GM19035 (cell line): Measurements from ENCODE around the gene NUP37.
"Not testable (repeated sequence)": the region's sequence is repeated elsewhere in the genome, so short reads cannot be mapped to it uniquely, and the experiment has no call there.

Experiments used
- ATAC-seq: cut with Tn5 transposase; IDR thresholded peaks from one replicate; pipeline ENCODE4 v1.9.1; 2021; ENCODE audit not compliant: unreplicated experiment

NUP37 gene, protein sequence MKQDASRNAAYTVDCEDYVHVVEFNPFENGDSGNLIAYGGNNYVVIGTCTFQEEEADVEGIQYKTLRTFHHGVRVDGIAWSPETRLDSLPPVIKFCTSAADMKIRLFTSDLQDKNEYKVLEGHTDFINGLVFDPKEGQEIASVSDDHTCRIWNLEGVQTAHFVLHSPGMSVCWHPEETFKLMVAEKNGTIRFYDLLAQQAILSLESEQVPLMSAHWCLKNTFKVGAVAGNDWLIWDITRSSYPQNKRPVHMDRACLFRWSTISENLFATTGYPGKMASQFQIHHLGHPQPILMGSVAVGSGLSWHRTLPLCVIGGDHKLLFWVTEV

GRCh38 chr12:102119674-102120563 lies at the start of gene NUP37, which contains the start of gene PARPBP:
Gene NUP37, minus strand, starts transcription at chr12:102120114. Its CDS starts 1,596 bp downstream, at chr12:102118518.
Gene PARPBP, plus strand, starts transcription at chr12:102120183. Its CDS starts 3,706 bp downstream, at chr12:102123889.
- ATAC-seq, result peak; percentile 96

DNA sequence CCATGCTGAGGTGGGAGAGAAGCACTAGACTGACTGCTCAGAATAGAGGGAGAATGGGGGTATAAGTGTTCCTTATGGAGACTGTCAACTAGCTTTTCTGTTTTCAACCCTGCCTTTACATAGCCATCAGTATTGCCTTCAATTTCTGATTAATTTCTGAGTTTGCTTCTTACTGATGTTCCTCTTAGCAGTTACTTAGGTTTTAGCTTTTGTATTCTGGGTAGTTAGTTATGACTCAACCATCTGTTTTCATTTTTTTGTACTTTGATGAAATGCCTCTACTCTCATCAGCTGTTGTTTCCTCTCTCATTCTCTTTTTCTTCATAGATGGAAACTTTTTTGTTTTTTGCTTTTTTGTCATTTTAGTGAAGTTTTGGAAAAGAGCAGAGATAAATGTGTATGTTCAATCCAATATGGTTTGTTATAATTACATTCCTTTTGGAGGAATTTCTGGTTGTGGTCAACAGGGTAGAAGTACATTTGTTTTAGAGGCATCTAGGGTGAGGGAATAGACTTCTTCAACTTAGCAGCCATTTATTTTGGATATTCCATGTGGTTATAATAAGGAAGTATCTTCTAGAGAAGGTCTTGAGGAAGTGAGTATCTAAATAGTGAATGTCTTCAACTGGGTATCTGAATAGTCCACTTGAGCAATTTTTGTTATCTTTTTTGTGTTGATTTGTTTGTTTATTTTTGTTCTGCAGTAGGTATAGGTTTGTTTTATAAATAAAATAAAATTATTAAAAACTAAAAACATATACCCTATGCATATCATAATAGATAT lies 48.1 kb upstream of the NUP37 start:
- ATAC-seq, result peak; percentile 62

DNA sequence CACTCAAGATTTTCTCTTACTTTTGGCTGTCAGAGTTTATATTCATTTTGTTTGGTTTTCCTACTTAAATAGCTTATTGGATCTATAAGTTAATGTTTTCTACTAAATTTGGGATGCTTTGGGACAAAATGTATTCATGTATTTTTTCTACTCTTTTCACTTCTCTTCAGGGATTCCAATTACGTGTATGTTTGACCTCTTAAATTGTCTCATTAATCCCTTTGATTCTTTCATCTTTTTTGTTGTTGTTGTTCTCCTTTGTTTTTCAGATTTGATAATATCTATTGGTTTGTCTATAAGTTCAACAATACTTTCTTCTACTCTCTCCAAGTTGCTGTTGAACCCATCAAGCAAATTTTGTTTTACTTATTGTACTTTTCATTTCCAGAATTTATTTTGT lies 43.5 kb upstream of the NUP37 start:
- ATAC-seq, result no peak

DNA sequence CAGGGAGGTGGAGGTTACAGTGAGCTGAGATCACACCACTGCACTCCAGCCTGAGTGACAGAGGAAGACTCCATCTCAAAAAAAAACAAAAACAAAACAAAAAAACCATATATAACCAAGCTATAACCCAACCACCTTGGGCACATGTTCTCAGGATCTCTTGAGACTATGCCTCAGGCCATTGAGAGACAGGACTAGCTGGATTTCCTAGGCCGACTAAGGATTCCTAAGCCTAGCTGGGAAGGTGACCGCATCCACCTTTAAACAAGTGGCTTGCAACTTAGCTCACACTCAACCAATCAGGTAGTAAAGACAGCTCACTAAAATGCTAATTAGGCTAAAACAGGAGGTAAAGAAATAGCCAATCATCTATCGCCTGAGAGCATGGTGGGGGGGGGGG lies 35.3 kb upstream of the NUP37 start:
- ATAC-seq, result not testable (repeated sequence)

DNA sequence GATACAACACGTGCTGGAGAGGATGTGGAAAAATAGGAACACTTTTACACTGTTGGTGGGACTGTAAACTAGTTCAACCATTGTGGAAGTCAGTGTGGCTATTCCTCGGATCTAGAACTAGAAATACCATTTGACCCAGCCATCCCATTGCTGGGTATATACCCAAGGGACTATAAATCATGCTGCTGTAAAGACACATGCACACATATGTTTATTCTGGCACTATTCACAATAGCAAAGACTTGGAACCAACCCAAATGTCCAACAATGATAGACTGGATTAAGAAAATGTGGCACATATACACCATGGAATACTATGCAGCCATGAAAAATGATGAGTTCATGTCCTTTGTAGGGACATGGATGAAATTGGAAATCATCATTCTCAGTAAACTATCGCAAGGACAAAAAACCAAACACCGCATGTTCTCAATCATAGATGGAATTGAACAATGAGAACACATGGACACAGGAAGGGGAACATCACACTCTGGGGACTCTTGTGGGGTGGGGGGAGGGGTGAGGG lies 27.2 kb upstream of the NUP37 start:
- not testable (repeated sequence) for ATAC-seq

- ATAC-seq, result no peak
These were observed 24.3 kb upstream of the NUP37 start for GRCh38 chr12:102144221-102144620.

DNA sequence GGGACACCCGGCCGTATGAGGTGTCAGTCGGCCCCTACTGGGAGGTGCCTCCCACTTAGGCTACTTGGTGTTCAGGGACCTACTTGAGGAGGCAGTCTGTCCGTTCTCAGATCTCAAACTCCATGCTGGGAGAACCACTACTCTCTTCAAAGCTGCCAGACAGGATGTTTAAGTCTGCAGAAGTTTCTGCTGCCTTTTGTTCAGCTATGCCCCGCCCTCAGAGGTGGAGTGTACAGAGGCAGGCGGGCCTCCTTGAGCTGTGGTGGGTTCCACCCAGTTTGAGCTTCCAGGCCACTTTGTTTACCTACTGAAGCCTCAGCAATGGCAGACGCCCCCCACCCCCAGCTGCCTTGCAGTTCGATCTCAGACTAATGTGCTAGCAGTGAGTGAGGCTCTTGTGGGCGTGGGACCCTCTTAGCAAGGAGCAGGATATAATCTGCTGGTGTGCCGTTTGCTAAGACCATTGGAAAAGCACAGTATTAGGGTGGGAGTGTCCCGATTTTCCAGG lies 23.0 kb upstream of the NUP37 start:
- ATAC-seq, result not testable (repeated sequence)

GRCh38 chr12:102137619-102138018 lies 17.7 kb upstream of the NUP37 start:
- not testable (repeated sequence) for ATAC-seq

- ATAC-seq, result not testable (repeated sequence)
These were observed 11.5 kb upstream of the NUP37 start for GRCh38 chr12:102131442-102131841.

DNA sequence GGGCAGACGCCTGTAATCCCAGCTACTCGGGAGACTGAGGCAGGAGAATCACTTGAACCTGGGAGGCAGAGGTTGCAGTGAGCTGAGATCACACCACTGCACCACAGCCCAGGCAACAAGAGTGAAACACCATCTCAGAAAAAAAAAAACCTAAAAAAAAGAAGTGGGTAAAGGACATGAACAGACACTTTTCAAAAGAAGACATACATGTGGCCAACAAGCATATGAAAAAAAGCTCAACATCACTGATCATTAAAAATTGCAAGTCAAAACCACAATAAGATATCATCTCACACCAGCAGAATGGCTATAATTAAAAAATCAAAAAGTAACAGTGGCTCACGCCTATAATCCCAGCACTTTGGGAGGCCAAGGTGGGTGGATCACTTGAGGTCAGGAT lies 10.8 kb upstream of the NUP37 start:
- ATAC-seq, result not testable (repeated sequence)

DNA sequence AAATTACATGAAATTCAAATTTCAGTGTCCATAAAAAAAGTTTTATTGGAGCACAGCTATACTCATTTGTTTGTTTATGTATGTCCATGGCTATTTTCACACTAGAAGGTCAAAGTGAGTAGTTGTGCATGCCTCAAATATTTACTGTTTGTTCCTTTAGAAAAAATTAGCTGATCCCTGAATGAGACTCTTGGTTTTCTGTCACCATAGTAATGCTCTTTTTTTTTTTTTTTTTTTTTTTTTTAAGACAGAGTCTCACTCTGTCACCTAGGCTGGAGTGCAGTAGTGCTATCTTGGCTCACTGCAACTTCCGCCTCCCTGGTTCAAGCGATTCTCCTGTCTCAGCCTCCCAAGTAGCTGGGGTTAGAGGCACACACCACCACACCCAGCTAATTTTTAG lies 1.4 kb upstream of the NUP37 start:
- ATAC-seq, result not testable (repeated sequence)

GRCh38 chr12:102120886-102121285 lies 972 bp upstream of the NUP37 start:
- ATAC-seq, result no peak

DNA sequence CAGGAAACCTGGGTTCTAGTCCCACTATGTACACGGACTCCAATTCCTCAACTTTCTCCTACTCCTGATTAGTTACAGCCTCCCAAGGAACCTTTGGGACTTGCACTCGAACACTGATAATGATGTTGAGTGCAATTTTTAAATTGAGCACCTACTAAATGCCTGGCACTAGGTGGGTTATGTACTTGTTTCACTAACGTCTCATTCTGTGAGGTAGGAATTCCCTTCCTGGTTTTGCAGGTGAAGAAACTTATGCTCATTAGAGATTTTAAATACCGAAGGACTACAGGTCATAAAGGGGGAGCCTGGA lies 605 bp upstream of the NUP37 start:
- ATAC-seq, result peak; percentile 0

GRCh38 chr12:102118874-102119273 lies 1.0 kb downstream of the NUP37 start:
- ATAC-seq, result no peak

DNA sequence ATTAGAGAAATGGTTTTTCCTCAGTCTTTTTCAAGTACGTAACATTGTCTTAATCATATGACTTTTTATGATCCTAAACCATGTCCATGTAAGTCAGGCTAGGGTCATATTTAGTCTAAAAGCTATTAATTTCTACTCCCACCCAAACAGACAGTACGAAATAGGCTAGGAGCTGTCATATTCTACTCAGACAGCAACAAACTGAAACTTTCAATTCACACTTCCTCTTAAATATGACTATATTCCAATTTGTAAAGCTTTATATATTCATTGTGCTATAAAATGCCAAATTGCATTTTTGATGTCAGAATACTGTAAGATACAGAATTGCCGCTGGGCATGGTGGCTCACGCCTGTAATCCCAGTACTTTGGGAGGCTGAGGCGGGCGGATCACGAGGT lies 3.5 kb downstream of the NUP37 start:
- ATAC-seq, result no peak

DNA sequence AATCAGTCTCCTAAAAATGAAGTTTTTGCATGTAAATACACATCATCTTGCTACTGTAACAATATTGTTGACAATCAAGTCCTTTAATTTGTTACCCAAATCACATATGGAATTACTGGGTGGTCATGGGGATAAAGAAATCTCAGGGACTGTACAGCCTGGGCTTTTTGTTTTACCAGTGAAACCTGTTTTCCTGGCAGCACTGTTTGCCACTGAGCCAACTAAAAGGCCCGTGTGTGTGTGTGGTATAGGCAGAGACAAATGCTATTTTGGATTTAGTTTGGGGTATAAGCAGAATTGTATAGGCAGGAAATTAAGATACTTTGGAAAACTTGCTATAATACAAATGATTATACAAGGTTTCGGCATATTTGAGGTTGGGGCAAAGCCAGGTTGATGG lies 5.7 kb downstream of the NUP37 start:
- ATAC-seq, result no peak

DNA sequence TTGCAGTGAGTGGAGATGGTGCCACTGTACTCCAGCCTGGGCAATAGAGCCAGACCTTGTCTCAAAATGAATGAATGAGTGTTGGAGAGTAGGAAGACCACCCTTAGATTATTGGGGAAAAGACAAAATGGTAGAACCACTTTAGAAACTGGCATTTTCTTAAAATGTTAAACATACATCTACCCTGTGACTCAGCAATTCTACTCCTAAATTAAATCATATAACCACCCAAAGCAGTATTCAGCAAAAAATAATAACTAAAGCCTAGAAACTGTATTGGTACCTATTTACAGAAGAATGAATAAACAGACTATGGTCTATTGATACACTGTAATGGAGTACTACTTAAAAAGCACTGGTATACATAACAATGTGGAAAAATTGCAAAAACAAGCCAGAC lies 9.1 kb downstream of the NUP37 start:
- ATAC-seq, result no peak

DNA sequence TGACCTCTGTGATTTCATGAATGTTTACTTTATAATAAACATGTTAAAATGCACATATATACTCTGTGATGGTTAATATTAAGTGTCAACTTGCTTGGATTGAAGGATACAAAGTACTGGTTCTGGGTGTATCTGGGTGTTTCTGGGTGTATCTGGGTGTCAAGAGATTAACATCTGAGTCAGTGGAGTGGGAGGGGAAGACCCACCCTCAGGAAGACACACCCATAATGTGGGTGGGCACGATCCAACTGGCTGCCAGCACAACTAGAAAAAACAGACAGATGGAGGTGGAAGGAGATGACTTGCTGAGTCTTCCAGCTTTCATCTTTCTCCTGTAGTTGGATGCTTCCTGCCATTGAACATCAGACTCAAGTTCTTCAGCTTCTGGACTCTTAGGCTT lies 11.9 kb downstream of the NUP37 start:
- no peak for ATAC-seq

GRCh38 chr12:102106905-102107304 lies 13.0 kb downstream of the NUP37 start:
- ATAC-seq, result no peak

GRCh38 chr12:102096855-102097254 lies 23.1 kb downstream of the NUP37 start:
- no peak for ATAC-seq
